ENCODE data around the gene SPNS3. TPM values are rescaled to one million over a fixed set of nuclear protein-coding genes. Genes with fewer than 3 reads are reported as not detected.

The SPNS3 gene
- total RNA-seq, 1 experiment from 2014 or later = 15.9 TPM

GRCh38 chr17:4516735-4517134 lies 83.0 kb downstream of the SPNS3 start:
- H3K79me2 ChIP-seq (ENCODE audit: low read depth) = peaks cover 63% of the 10 kb centered on the region
- no peak overlapping the region for H3K4me3 ChIP-seq
- no peaks in the 10 kb centered on the region for H4K20me1 ChIP-seq (ENCODE audit: insufficient read depth)
- H3K36me3 ChIP-seq (ENCODE audit: low read depth) = no peaks in the 10 kb centered on the region
- H3K27me3 ChIP-seq (ENCODE audit: insufficient read depth, low read depth) = no peaks in the 10 kb centered on the region
- POLR2A ChIA-PET (ENCODE audit: unreplicated experiment) = no interaction called here
- peaks cover 62% of the 10 kb centered on the region for H3F3A ChIP-seq (ENCODE audit: insufficient read depth, low read depth)
- intact Hi-C loops (cut with micrococcal nuclease; ENCODE audit: unreplicated experiment) = no loop called here
- peak overlapping the region; percentile 19; the same call in 1 of the 2 replicates for H3K4me2 ChIP-seq
- peaks cover 88% of the 10 kb centered on the region for H3K4me1 ChIP-seq (replicated peaks; ENCODE audit: insufficient read depth)
- DNase-seq = no peak
- CTCF ChIA-PET = no interaction called here
- no peak overlapping the region for H2AFZ ChIP-seq
- no peak for TF ChIP-seq EZH2 (IDR thresholded peaks at IDR 0.05; ENCODE audit: low read depth)
- no peak for TF ChIP-seq CTCF (conservative IDR thresholded peaks at IDR 0.05)
- H3K9me3 ChIP-seq (ENCODE audit: insufficient read depth, low read depth) = no peaks in the 10 kb centered on the region
- H3K9me2 ChIP-seq (ENCODE audit: insufficient read depth) = no peaks in the 10 kb centered on the region
- no TSS peak for BruUV-seq (replicated peaks)
- peak overlapping the region; percentile 100 for H3K27ac ChIP-seq

GRCh38 chr17:4518901-4519300 lies 85.2 kb downstream of the SPNS3 start:
- H3K36me3 ChIP-seq (ENCODE audit: low read depth) = peaks cover 11% of the 10 kb centered on the region; the same call in 1 of the 2 replicates
- H3K27me3 ChIP-seq (ENCODE audit: insufficient read depth, low read depth) = no peaks in the 10 kb centered on the region
- H3K4me3 ChIP-seq = no peak overlapping the region
- BruUV-seq (replicated peaks) = no TSS peak
- H2AFZ ChIP-seq = no peak overlapping the region
- H3K79me2 ChIP-seq (ENCODE audit: low read depth) = peaks cover 74% of the 10 kb centered on the region
- DNase-seq = no peak
- TF ChIP-seq EZH2 (IDR thresholded peaks at IDR 0.05; ENCODE audit: low read depth) (no peak), CTCF (conservative IDR thresholded peaks at IDR 0.05) (no peak)
- no peaks in the 10 kb centered on the region for H4K20me1 ChIP-seq (ENCODE audit: insufficient read depth)
- CTCF ChIA-PET = interaction anchor here (0.6 to 1.3 kb wide), 2 partner anchors 48 to 50 kb away, joined by 4 to 5 read pairs; no protein-coding TSS in a partner anchor
- H3F3A ChIP-seq (ENCODE audit: insufficient read depth, low read depth) = peaks cover 60% of the 10 kb centered on the region
- peak overlapping the region; percentile 87 for H3K27ac ChIP-seq
- no peaks in the 10 kb centered on the region for H3K9me2 ChIP-seq (ENCODE audit: insufficient read depth)
- intact Hi-C loops (cut with micrococcal nuclease; ENCODE audit: unreplicated experiment) = no loop called here
- peaks cover 75% of the 10 kb centered on the region for H3K4me1 ChIP-seq (replicated peaks; ENCODE audit: insufficient read depth)
- POLR2A ChIA-PET (ENCODE audit: unreplicated experiment) = interaction anchor here (0.5 to 0.6 kb wide), 2 partner anchors 26 to 409 kb away, joined by 3 read pairs; no protein-coding TSS in a partner anchor
- no peak overlapping the region for H3K4me2 ChIP-seq
- no peaks in the 10 kb centered on the region for H3K9me3 ChIP-seq (ENCODE audit: insufficient read depth, low read depth)

DNA sequence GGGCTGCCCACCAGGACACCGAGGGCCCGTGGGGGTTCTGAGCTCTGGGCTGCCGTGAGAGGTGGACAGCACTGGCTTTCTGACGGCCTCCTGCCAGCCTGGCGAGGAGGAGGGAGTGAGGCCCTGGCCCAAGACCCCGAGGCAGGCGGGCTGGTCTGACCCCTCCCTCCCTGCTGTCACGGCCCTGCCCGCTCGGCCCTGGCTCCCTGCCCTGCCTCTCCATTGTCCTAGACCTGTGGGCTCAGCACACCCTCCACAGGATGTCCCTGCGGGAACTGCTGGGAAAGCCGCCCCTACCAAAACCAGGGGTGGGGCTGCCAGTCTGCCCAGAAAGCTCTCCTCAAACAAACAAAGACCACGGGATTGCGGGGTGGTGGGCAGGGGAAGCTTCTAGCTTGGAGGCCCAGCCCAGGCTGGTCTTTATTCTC lies 85.6 kb downstream of the SPNS3 start:
- H3K9me3 ChIP-seq (ENCODE audit: insufficient read depth, low read depth) = no peaks in the 10 kb centered on the region
- no peak overlapping the region for H3K4me3 ChIP-seq
- peak overlapping the region; percentile 87 for H3K27ac ChIP-seq
- peaks cover 70% of the 10 kb centered on the region for H3K4me1 ChIP-seq (replicated peaks; ENCODE audit: insufficient read depth)
- ChIA-PET POLR2A (ENCODE audit: unreplicated experiment) (interaction anchor here (0.7 kb wide), 1 partner anchor 42 kb away, joined by 5 read pairs; no protein-coding TSS in a partner anchor), CTCF (interaction anchor here (0.6 to 1.3 kb wide), 3 partner anchors 36 to 51 kb away, joined by 3 to 5 read pairs (median 4); no protein-coding TSS in a partner anchor)
- no peaks in the 10 kb centered on the region for H3K27me3 ChIP-seq (ENCODE audit: insufficient read depth, low read depth)
- H3K4me2 ChIP-seq = no peak overlapping the region
- H3F3A ChIP-seq (ENCODE audit: insufficient read depth, low read depth) = peaks cover 60% of the 10 kb centered on the region
- H3K9me2 ChIP-seq (ENCODE audit: insufficient read depth) = no peaks in the 10 kb centered on the region
- no peak for TF ChIP-seq EZH2 (IDR thresholded peaks at IDR 0.05; ENCODE audit: low read depth)
- no peak for TF ChIP-seq CTCF (conservative IDR thresholded peaks at IDR 0.05)
- H3K79me2 ChIP-seq (ENCODE audit: low read depth) = peaks cover 76% of the 10 kb centered on the region
- DNase-seq = peak in 1 of 2 experiments; percentile 75
- H2AFZ ChIP-seq = no peak overlapping the region
- no TSS peak for BruUV-seq (replicated peaks)
- intact Hi-C loops (cut with micrococcal nuclease; ENCODE audit: unreplicated experiment) = no loop called here
- H3K36me3 ChIP-seq (ENCODE audit: low read depth) = peaks cover 16% of the 10 kb centered on the region; the same call in 1 of the 2 replicates
- no peaks in the 10 kb centered on the region for H4K20me1 ChIP-seq (ENCODE audit: insufficient read depth)
